Measurements from ENCODE around the gene BCL2. TPM values are rescaled to one million over a fixed set of nuclear protein-coding genes. Genes with fewer than 3 reads are reported as not detected.

Gene BCL2
- total RNA-seq, 1 experiment from 2014 or later: 2.5 TPM

DNA sequence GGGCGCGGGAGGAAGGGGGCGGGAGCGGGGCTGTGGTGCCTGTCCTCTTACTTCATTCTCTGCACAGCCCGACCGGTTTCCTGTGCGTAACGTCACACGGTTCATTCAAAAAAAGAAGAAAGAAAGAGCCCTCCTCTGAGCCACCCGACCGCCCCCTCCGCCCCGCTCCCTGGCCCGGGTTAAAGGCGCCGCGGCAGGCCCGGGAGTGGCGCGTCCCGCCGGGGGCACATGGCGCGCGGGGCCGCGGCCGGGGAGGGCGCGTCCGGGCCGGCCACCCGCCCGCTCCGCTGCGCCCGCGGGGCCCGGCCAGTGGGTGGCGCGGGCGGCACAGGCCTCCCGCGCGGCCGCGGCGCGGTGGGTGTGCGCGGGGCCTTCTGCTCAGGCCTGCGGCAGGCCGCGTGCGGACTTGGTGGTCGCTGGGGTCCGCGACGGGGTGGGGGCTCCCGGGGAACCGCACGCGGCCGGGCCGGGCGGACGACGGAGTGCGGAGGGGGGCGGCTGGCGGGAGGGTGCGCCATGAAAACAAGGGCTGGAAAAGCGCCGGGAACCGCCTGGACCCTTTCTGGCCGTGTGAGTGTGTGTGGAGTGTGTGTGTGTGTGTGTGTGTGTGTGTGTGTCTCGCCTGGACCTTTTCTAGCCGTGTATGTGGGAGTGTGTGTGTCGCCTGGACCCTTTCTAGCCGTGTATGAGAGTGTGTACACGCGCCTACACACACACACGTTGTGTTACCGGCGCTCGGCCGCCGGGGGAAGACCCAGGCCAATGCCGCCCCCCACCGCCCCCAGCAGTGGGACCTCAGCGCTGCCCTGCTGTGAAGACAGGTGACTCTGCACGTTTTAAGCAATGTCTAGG, 780 bp upstream of the BCL2 start:
- ChIA-PET RAD21 (ENCODE audit: low non-redundant PET in 1 of 2, low total read pairs in 2 of 2, uncharacterized antibody in 2 of 2, unreplicated experiment in 2 of 2) (interaction anchor here in 1 of 2 experiments (0.5 kb wide), 1 partner anchor 23 kb away, joined by 3 read pairs; no protein-coding TSS in a partner anchor), CTCF (interaction anchor here (1.7 kb wide), 1 partner anchor 188 kb away, joined by 4 read pairs; no protein-coding TSS in a partner anchor), POLR2A (no interaction called here)
- H3K27me3 ChIP-seq (ENCODE audit: insufficient read depth, low read length): 0 out of 2 replicates have a peak, but pooled peaks cover 7% of the 10 kb centered on the region
- H3K4me3 ChIP-seq (replicated peaks in 1 of 2; ENCODE audit: low read depth in 1 of 2, low read length in 2 of 2): peak overlapping the region; percentile 48 to 68
- no peaks in the 10 kb centered on the region for H3K9me3 ChIP-seq (ENCODE audit: control insufficient read depth in 1 of 2, insufficient read depth in 1 of 2, low read depth in 1 of 2, low read length in 2 of 2)
- H3K9me2 ChIP-seq (ENCODE audit: insufficient read depth): no peaks in the 10 kb centered on the region
- H3K4me1 ChIP-seq (ENCODE audit: control insufficient read depth in 1 of 2, insufficient read depth in 2 of 2, low read length in 2 of 2): peaks cover 5 to 24% of the 10 kb centered on the region in 2 experiments; a peak in 2 of 4 replicates
- H3K27ac ChIP-seq (ENCODE audit: low read depth, low read length): peak overlapping the region; percentile 43; the same call in 1 of the 2 replicates
- no peak overlapping the region for H2AFZ ChIP-seq (ENCODE audit: low read depth, low read length, poor library complexity, severe bottlenecking)
- DNase-seq (ENCODE audit: low read depth, low spot score) (peak; percentile 29), ATAC-seq (peak; percentile 78)
- H3K79me2 ChIP-seq (ENCODE audit: insufficient read depth, low read length): no peaks in the 10 kb centered on the region
- H3K36me3 ChIP-seq (ENCODE audit: control insufficient read depth in 1 of 2, insufficient read depth in 2 of 2, low read length in 2 of 2): no peaks in the 10 kb centered on the region
- no peaks in the 10 kb centered on the region for H4K20me1 ChIP-seq (ENCODE audit: insufficient read depth)
- BruUV-seq (replicated peaks): TSS peak; percentile 80
- H3K4me2 ChIP-seq (ENCODE audit: low read length): peak overlapping the region; percentile 66
- H3K9ac ChIP-seq (ENCODE audit: low read length): peak overlapping the region; percentile 59
- TF ChIP-seq TCF7L2 (IDR thresholded peaks at IDR 0.05; ENCODE audit: borderline replicate concordance, extremely low read depth, insufficient read depth, insufficient read length) (peak; percentile 11), ZFX (IDR thresholded peaks at IDR 0.05) (peak; percentile 91), SP1 (IDR thresholded peaks at IDR 0.05; ENCODE audit: low read depth) (no peak), SIN3A (IDR thresholded peaks at IDR 0.05; ENCODE audit: low read depth) (no peak)
- TF ChIP-seq, protein P1, sequence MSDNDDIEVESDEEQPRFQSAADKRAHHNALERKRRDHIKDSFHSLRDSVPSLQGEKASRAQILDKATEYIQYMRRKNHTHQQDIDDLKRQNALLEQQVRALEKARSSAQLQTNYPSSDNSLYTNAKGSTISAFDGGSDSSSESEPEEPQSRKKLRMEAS (IDR thresholded peaks at IDR 0.05): 0 out of 2 replicates have a peak, but pooled peaks have one; percentile 14
- TF ChIP-seq, protein P2, sequence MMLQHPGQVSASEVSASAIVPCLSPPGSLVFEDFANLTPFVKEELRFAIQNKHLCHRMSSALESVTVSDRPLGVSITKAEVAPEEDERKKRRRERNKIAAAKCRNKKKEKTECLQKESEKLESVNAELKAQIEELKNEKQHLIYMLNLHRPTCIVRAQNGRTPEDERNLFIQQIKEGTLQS (IDR thresholded peaks at IDR 0.05): no peak
- intact Hi-C loops (cut with micrococcal nuclease): loop anchor here (5.0 to 10.0 kb wide), 2 partner anchors 117 to 836 kb away; no protein-coding TSS in a partner anchor

DNA sequence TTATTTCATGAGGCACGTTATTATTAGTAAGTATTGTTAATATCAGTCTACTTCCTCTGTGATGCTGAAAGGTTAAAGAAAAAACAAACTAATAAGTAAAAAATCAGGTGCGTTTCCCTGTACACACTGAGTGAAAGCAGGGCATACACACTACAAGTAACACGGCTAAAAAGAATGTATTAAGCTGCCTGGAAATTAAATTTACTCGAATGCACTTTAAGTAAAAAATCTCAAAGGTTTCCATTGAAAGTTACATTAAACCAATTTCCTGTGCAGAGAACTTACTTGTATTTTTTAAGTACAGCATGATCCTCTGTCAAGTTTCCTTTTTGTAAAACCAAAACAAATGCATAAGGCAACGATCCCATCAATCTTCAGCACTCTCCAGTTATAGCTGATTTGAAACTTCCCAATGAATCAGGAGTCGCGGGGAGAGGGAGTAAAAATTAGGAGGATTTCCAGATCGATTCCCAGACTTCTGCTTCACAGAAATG, 633 bp downstream of the BCL2 start:
- peak overlapping the region; percentile 95 for H2AFZ ChIP-seq (ENCODE audit: low read depth, low read length, poor library complexity, severe bottlenecking)
- BruUV-seq (replicated peaks): TSS peak; percentile 49

More for the DNA sequence above, 633 bp downstream of the BCL2 start:
- DNase-seq (ENCODE audit: low read depth, low spot score) (no peak), ATAC-seq (no peak)
- H3K9ac ChIP-seq (ENCODE audit: low read length): peak overlapping the region; percentile 57
- POLR2A ChIA-PET: no interaction called here
- no peaks in the 10 kb centered on the region for H3K79me2 ChIP-seq (ENCODE audit: insufficient read depth, low read length)
- RAD21 ChIA-PET (ENCODE audit: low non-redundant PET in 1 of 2, low total read pairs in 2 of 2, uncharacterized antibody in 2 of 2, unreplicated experiment in 2 of 2): no interaction called here
- H3K9me2 ChIP-seq (ENCODE audit: insufficient read depth): no peaks in the 10 kb centered on the region
- H3K4me1 ChIP-seq (ENCODE audit: control insufficient read depth in 1 of 2, insufficient read depth in 2 of 2, low read length in 2 of 2): peaks cover 5 to 24% of the 10 kb centered on the region in 2 experiments; a peak in 2 of 4 replicates
- 0 out of 2 replicates have a peak, but pooled peaks cover 7% of the 10 kb centered on the region for H3K27me3 ChIP-seq (ENCODE audit: insufficient read depth, low read length)
- H3K36me3 ChIP-seq (ENCODE audit: control insufficient read depth in 1 of 2, insufficient read depth in 2 of 2, low read length in 2 of 2): no peaks in the 10 kb centered on the region
- H3K27ac ChIP-seq (ENCODE audit: low read depth, low read length): no peak overlapping the region
- H3K4me3 ChIP-seq (replicated peaks in 1 of 2; ENCODE audit: low read depth in 1 of 2, low read length in 2 of 2): peak overlapping the region; percentile 68 to 69
- CTCF ChIA-PET: interaction anchor here (0.7 to 1.7 kb wide), 3 partner anchors 11 to 303 kb away, joined by 3 to 4 read pairs (median 3); no protein-coding TSS in a partner anchor
- no peaks in the 10 kb centered on the region for H3K9me3 ChIP-seq (ENCODE audit: control insufficient read depth in 1 of 2, insufficient read depth in 1 of 2, low read depth in 1 of 2, low read length in 2 of 2)
- H4K20me1 ChIP-seq (ENCODE audit: insufficient read depth): no peaks in the 10 kb centered on the region
- TF ChIP-seq POLR2AphosphoS5 (IDR thresholded peaks at IDR 0.05; ENCODE audit: low read depth, low read length) (no peak), YY1 (IDR thresholded peaks at IDR 0.05; ENCODE audit: extremely low read depth, insufficient replicate concordance, low read depth, low read length) (no peak), FOSL1 (IDR thresholded peaks at IDR 0.05; ENCODE audit: low read depth) (no peak), POLR2A (IDR thresholded peaks at IDR 0.05; ENCODE audit: borderline replicate concordance, extremely low read depth, insufficient read depth, insufficient read length) (no peak), TCF7L2 (IDR thresholded peaks at IDR 0.05; ENCODE audit: borderline replicate concordance, extremely low read depth, insufficient read depth, insufficient read length) (no peak), EGR1 (IDR thresholded peaks at IDR 0.05; ENCODE audit: low read depth) (no peak), JUND (IDR thresholded peaks at IDR 0.05) (no peak), ELF1 (IDR thresholded peaks at IDR 0.05; ENCODE audit: borderline replicate concordance, low read depth) (no peak)
- TF ChIP-seq, protein P1 (IDR thresholded peaks at IDR 0.05): no peak
- TF ChIP-seq, protein P3, sequence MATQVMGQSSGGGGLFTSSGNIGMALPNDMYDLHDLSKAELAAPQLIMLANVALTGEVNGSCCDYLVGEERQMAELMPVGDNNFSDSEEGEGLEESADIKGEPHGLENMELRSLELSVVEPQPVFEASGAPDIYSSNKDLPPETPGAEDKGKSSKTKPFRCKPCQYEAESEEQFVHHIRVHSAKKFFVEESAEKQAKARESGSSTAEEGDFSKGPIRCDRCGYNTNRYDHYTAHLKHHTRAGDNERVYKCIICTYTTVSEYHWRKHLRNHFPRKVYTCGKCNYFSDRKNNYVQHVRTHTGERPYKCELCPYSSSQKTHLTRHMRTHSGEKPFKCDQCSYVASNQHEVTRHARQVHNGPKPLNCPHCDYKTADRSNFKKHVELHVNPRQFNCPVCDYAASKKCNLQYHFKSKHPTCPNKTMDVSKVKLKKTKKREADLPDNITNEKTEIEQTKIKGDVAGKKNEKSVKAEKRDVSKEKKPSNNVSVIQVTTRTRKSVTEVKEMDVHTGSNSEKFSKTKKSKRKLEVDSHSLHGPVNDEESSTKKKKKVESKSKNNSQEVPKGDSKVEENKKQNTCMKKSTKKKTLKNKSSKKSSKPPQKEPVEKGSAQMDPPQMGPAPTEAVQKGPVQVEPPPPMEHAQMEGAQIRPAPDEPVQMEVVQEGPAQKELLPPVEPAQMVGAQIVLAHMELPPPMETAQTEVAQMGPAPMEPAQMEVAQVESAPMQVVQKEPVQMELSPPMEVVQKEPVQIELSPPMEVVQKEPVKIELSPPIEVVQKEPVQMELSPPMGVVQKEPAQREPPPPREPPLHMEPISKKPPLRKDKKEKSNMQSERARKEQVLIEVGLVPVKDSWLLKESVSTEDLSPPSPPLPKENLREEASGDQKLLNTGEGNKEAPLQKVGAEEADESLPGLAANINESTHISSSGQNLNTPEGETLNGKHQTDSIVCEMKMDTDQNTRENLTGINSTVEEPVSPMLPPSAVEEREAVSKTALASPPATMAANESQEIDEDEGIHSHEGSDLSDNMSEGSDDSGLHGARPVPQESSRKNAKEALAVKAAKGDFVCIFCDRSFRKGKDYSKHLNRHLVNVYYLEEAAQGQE (IDR thresholded peaks at IDR 0.05; ENCODE audit: low read depth): no peak
- intact Hi-C loops (cut with micrococcal nuclease): no loop called here
- H3K4me2 ChIP-seq (ENCODE audit: low read length): peak overlapping the region; percentile 98
